Stomach smooth muscle (tissue), 2 donors: ENCODE measurements around the gene KNG1.
"Not testable (repeated sequence)": the region's sequence is repeated elsewhere in the genome, so short reads cannot be mapped to it uniquely, and the experiment has no call there.

Experiments used
- H3K27ac ChIP-seq: one replicate; pipeline ENCODE4 v1.7.0; 2013; ENCODE audit warnings: mild to moderate bottlenecking, low read length, inconsistent platforms
- H3K27me3 ChIP-seq, 2 donors: one replicate each; pipeline ENCODE4 v1.7.0; 2013; ENCODE audit warnings: low read length in 2 of 2; ENCODE audit not compliant: insufficient read depth in 2 of 2, control insufficient read depth in 1 of 2
- H3K36me3 ChIP-seq, 2 donors: one replicate each; pipeline ENCODE4 v1.7.0; 2013; ENCODE audit warnings: low read length in 2 of 2; ENCODE audit not compliant: control insufficient read depth in 2 of 2, insufficient read depth in 2 of 2
- H3K4me1 ChIP-seq: one replicate; pipeline ENCODE4 v1.7.0; 2013; ENCODE audit warnings: low read length; ENCODE audit not compliant: control insufficient read depth, insufficient read depth
- H3K4me3 ChIP-seq, 2 donors: one replicate each; pipeline ENCODE4 v1.7.0; 2013; ENCODE audit warnings: low read length in 2 of 2
- H3K9ac ChIP-seq, 2 donors: one replicate each; pipeline ENCODE4 v1.7.0; 2013; ENCODE audit warnings: low read length in 2 of 2, mild to moderate bottlenecking in 1 of 2
- H3K9me3 ChIP-seq, 2 donors: one replicate each; pipeline ENCODE4 v1.7.0; 2013; ENCODE audit warnings: low read length in 2 of 2; ENCODE audit not compliant: control insufficient read depth in 2 of 2
- donor health status: healthy.
- donor health status: Pancreatic carcinoma.

The KNG1 gene

DNA sequence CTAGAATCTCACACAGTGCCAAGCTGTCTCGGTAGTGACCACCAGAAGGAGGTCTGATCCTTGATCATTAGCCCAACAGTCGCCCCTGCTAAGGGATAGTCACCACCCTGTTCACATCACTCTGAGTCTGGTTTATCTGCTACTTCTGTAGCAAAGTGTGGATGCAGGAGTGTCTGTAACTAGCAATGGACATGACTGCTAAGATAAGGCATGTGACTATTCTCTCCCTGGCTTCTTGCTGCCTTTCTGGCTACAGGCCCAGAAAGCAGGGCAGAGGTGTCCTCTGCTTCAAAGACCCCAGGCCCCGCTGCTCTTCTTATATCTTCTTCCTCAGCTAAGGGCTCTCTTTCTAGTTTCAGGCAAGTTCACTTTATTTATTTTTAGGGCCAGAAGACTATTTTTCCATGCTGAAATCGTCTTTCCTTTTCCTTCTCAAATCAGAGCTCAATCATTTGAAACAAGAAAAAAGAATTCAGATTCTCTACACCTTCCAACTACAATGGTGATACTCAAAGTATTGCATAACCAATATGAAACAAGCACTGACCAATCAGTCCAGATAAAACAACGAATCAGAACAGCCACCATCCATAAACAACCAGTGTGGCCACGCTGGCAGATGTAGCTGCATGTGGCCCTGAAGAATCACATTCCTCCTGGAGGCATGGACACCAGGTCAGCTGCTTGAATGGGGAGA is 8.0 kb upstream of the KNG1 start:
- Histone ChIP-seq H3K4me1 (no peaks in the 10 kb centered on the region), H3K27me3 (no peaks in the 10 kb centered on the region), H3K9ac (no peak overlapping the region), H3K9me3 (no peaks in the 10 kb centered on the region), H3K27ac (no peak overlapping the region), H3K36me3 (no peaks in the 10 kb centered on the region), H3K4me3 (no peak overlapping the region)

DNA sequence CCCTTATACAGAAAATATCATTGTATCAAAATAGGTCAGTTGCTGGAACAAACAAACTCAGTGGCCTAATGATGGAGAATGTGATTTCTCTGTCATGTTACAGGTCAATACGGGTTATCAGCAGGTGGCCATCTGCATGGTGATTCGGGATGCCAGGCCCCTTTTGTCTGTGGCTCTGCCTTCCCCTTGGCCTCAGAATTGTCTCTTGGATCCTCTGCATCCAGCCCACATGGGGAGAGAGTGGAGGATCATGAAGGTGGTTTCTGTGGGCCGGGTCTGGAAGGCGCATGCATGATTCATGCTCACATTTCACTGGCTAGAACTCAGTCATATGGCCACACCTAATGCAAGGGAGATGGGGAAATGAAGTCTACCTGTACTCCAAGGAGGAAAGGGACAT is 6.5 kb upstream of the KNG1 start:
- H3K27ac ChIP-seq, H3K27me3 ChIP-seq: not testable (repeated sequence)

DNA sequence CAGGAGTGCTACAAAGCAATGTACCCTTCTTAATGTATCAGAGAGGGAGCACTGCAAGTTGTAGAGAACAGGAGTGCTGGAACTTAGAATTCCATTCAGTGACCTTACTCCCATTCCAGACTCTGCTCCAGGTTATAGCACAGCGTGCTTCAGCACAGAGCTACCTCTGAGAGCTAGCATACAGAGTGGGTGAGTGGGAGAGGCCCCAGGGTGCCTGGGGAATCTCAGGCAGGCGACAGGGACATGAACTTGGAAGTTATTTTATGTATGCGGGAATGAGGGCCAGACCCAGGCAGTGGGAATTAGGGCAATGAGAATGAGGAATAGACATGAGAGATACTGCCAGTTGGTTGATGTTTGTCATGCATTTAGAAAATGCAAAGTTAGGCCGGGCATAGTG is 3.7 kb upstream of the KNG1 start:
- no peak overlapping the region for H3K27ac ChIP-seq
- H3K36me3 ChIP-seq: no peaks in the 10 kb centered on the region
- H3K27me3 ChIP-seq: no peaks in the 10 kb centered on the region
- H3K4me3 ChIP-seq: no peak overlapping the region
- H3K9ac ChIP-seq: no peak overlapping the region
- H3K4me1 ChIP-seq: no peaks in the 10 kb centered on the region
- no peaks in the 10 kb centered on the region for H3K9me3 ChIP-seq

More for the DNA sequence above, 6.5 kb upstream of the KNG1 start:
- not testable (repeated sequence) for H3K9me3 ChIP-seq, H3K4me1 ChIP-seq, H3K4me3 ChIP-seq, H3K9ac ChIP-seq, H3K36me3 ChIP-seq

DNA sequence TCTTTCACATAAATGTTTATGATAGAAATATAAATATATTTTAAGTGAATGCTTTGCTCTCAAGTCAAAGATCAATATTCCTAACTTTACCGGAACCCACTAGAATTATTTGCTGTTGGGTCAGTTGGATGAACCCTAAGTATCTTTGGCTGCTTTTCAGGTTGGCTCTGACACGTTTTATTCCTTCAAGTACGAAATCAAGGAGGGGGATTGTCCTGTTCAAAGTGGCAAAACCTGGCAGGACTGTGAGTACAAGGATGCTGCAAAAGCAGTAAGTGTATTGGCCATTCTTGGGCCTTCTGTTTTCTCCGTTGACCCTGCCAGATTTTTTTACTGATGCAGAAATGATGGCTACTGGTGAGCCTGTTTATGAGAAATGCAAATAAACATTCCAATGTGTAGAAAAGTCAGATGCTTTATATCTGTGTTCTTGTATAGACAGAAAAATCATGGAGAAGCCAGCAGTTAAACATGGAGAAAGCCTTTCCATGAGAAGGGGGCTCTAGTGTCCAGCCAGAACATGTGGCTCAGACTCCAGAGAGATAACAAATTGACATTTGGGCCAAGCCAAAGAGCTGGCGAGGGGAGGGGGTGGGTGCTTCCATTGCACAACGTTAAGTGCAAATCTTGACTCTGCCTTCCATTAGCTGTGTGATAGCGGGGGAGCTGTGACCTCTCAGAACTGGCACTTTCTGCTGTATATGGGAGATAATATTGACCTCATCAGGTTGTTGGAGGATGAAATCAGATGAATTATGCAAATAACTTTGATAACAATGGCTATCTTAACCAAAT is 3.0 kb downstream of the KNG1 start:
- Histone ChIP-seq H3K9me3 (no peaks in the 10 kb centered on the region), H3K4me1 (no peaks in the 10 kb centered on the region), H3K27ac (no peak overlapping the region), H3K4me3 (no peak overlapping the region), H3K36me3 (no peaks in the 10 kb centered on the region), H3K27me3 (no peaks in the 10 kb centered on the region), H3K9ac (no peak overlapping the region)

DNA sequence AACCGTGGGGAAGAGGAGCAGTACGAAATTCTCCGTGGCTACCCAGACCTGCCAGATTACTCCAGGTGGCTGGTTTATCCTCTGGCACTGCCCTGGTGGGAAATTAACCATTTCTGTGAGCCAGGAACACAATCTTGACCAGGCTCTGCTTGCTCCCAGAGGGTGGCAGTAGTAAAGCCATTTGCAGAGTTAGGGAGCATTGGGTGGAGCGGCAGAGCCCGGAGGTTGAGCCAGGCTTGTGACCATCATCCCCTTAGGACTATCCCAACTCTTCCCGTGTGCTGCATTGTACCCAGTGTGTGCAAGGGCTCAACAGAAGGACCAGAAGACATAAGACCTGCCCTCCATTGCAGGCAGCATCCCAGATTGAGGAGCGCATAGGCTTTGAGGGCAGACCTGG is 5.3 kb downstream of the KNG1 start:
- Histone ChIP-seq H3K36me3 (no peaks in the 10 kb centered on the region), H3K4me3 (no peak overlapping the region), H3K4me1 (no peaks in the 10 kb centered on the region), H3K27me3 (no peaks in the 10 kb centered on the region), H3K9ac (no peak overlapping the region), H3K27ac (no peak overlapping the region), H3K9me3 (no peaks in the 10 kb centered on the region)

DNA sequence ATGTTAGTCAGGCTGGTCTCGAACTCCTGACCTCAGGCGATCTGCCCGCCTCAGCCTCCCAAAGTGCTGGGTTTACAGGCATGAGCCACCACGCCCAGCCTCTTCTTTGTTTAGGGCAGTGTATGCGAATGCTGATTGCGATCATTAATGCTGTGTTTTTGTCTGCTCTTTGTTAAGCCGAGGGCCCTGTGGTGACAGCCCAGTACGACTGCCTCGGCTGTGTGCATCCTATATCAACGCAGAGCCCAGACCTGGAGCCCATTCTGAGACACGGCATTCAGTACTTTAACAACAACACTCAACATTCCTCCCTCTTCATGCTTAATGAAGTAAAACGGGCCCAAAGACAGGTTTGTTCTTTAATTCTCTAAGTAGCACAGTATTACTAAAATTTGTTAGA is 7.8 kb downstream of the KNG1 start:
- Histone ChIP-seq H3K9me3 (no peaks in the 10 kb centered on the region), H3K4me3 (no peak overlapping the region), H3K4me1 (no peaks in the 10 kb centered on the region), H3K27ac (no peak overlapping the region), H3K27me3 (no peaks in the 10 kb centered on the region), H3K36me3 (no peaks in the 10 kb centered on the region), H3K9ac (no peak overlapping the region)

DNA sequence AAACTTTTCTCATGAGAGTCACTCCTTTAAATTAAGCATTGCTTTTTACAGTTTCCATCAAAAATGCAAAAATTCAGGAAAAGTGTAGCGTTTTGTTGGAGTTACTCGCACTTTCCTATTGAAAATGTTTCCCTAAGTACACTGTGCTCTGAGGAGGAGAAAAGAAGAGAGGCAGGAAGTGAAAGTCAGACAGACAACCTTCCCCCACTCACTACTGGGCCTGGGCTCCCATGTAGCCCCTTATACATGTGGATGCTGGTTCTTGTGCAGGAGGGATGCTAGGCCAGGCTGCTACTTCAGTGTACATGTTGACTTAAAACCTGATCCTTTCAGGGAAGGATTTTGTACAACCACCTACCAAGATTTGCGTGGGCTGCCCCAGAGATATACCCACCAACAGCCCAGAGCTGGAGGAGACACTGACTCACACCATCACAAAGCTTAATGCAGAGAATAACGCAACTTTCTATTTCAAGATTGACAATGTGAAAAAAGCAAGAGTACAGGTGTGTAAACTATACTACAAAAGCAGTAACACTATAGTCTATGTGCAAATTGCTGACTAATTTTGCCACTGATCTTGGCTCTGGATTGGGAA is 15.1 kb downstream of the KNG1 start:
- Histone ChIP-seq H3K9me3 (no peaks in the 10 kb centered on the region), H3K9ac (no peak overlapping the region), H3K4me1 (no peaks in the 10 kb centered on the region), H3K4me3 (no peak overlapping the region), H3K27ac (no peak overlapping the region), H3K27me3 (no peaks in the 10 kb centered on the region), H3K36me3 (no peaks in the 10 kb centered on the region)

DNA sequence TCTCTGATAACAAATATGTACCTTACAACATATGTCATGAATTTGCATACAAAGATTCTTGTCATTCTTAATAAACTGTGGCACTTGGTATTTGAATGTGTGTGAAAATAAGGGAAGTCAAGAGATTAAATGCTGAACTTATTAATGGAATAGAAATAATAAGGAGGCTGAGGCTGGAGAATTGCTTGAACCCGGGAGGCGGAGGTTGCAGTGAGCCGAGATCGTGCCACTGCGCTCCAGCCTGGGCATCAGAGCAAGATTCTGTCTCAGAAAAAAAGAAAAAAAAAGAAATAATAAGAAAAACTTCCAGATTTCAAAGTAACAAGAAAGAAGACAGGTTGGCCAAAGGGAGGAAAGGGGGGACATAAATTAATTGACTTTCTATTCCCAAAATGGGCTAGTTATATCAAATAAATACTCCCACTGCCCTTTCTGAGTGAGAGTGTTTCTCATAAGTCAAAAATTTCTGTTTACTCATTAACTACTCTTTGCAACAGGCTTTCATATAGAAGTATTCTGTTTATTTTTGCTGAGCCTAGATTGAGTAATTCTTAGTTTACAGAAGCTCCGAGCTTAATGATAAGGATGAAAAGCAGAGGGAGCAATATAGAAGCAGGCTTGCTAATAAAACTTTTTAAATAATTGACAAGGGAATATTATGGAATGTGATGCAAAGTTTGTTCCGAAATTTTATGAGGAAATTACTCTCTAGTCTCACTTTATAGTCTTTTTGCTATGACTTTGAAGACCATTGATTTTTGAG is 25.6 kb downstream of the KNG1 start:
- Histone ChIP-seq H3K27ac (no peak overlapping the region), H3K27me3 (peaks cover 2% of the 10 kb centered on the region in 2 donors), H3K4me1 (no peaks in the 10 kb centered on the region), H3K4me3 (no peak overlapping the region), H3K9ac (no peak overlapping the region), H3K36me3 (no peaks in the 10 kb centered on the region), H3K9me3 (no peaks in the 10 kb centered on the region)

DNA sequence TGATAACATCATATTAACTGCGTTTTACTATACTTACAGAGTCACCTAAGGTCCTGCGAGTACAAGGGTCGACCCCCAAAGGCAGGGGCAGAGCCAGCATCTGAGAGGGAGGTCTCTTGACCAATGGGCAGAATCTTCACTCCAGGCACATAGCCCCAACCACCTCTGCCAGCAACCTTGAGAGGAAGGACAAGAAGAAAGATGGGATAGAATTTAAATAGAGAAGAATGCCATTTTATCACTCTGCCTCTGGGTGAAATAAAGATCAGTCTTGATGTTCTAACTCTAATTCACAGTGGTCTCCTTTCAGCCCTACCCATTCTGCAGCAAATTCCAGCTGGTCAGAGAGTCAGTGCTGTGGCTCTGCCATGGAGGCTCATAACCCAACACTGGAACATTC is 26.5 kb downstream of the KNG1 start:
- no peaks in the 10 kb centered on the region for H3K9me3 ChIP-seq
- no peak overlapping the region for H3K9ac ChIP-seq
- H3K27ac ChIP-seq: no peak overlapping the region
- H3K27me3 ChIP-seq: peaks cover 2% of the 10 kb centered on the region in 2 donors
- no peaks in the 10 kb centered on the region for H3K36me3 ChIP-seq
- H3K4me3 ChIP-seq: no peak overlapping the region
- H3K4me1 ChIP-seq: no peaks in the 10 kb centered on the region

DNA sequence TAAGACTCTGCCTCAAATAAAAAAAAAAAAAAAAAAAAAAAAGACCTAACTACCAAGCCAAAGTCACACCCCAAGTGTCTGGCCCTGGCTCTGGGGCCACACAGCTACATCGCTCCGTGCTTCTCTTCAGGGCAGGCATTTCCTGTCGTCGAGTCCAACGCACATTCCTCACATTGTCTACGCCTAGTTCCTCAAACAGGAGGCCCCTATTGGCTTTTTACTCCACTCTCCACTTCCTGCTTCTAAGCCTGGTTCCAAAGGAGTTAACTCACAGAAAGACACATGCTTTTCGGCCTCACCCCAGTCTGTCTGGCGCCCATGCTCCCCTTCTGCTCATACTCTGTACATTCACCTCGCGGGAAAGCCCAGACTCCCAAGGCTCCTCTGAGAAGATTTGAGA is 28.8 kb downstream of the KNG1 start:
- Histone ChIP-seq H3K27ac (no peak overlapping the region), H3K4me1 (no peaks in the 10 kb centered on the region)

More for the DNA sequence above, 28.8 kb downstream of the KNG1 start:
- H3K36me3 ChIP-seq: no peaks in the 10 kb centered on the region
- peaks cover 0 to 2% of the 10 kb centered on the region in 2 donors for H3K27me3 ChIP-seq
- no peak overlapping the region for H3K4me3 ChIP-seq
- no peaks in the 10 kb centered on the region for H3K9me3 ChIP-seq
- H3K9ac ChIP-seq: no peak overlapping the region
